Effector memory CD4-positive, alpha-beta T cell (primary cell): ENCODE results near the gene STAC2.

Experiments used
- DNase-seq, 3 donors: peaks; one replicate each; pipeline ENCODE4 v3.0.0-alpha.2; 2020
- H3K27ac ChIP-seq: 2 replicates; pipeline ENCODE4 v1.7.0; 2013; ENCODE audit warnings: mild to moderate bottlenecking, low read length, moderate library complexity; ENCODE audit not compliant: insufficient read depth, poor library complexity, severe bottlenecking
- H3K27me3 ChIP-seq: replicated peaks from 2 replicates; pipeline ENCODE4 v1.7.0; 2013; ENCODE audit warnings: mild to moderate bottlenecking, low read length; ENCODE audit not compliant: insufficient read depth, control insufficient read depth, poor library complexity, severe bottlenecking
- H3K36me3 ChIP-seq: 2 replicates; pipeline ENCODE4 v1.7.0; 2013; ENCODE audit warnings: mild to moderate bottlenecking, low read length, moderate library complexity; ENCODE audit not compliant: control insufficient read depth, insufficient read depth
- H3K4me1 ChIP-seq: 2 replicates; pipeline ENCODE4 v1.7.0; 2013; ENCODE audit warnings: low read length, mild to moderate bottlenecking; ENCODE audit not compliant: control insufficient read depth, insufficient read depth, poor library complexity, severe bottlenecking
- H3K4me3 ChIP-seq: 2 replicates; pipeline ENCODE4 v1.7.0; 2013; ENCODE audit warnings: low read length, low read depth, mild to moderate bottlenecking; ENCODE audit not compliant: insufficient read depth, poor library complexity, severe bottlenecking
- H3K9me3 ChIP-seq: 2 replicates; pipeline ENCODE4 v1.7.0; 2013; ENCODE audit warnings: mild to moderate bottlenecking, low read length, moderate library complexity; ENCODE audit not compliant: control insufficient read depth

The STAC2 gene

DNA sequence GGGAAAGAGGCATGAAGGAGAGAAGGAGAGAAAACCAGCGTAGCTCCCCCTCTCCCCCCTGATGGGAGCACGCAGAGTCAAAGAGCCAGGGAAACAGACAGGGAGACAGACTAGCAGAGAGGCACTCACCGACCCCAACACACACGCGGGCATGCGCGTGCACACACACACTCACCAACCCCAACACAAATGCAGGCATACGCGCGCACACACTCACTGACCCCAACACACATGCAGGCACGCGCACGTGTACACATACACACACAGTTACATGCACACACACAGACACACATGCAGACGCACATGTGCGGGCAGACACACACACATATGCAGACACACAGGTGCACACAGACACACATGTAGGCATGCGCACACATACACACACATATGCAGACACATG lies 32.8 kb downstream of the STAC2 start:
- no peaks in the 10 kb centered on the region for H3K27me3 ChIP-seq
- no peak overlapping the region for H3K4me3 ChIP-seq
- H3K36me3 ChIP-seq: peaks cover 3% of the 10 kb centered on the region
- H3K27ac ChIP-seq: no peak overlapping the region
- DNase-seq: no peak
- H3K4me1 ChIP-seq: peaks cover 13% of the 10 kb centered on the region
- H3K9me3 ChIP-seq: no peaks in the 10 kb centered on the region

DNA sequence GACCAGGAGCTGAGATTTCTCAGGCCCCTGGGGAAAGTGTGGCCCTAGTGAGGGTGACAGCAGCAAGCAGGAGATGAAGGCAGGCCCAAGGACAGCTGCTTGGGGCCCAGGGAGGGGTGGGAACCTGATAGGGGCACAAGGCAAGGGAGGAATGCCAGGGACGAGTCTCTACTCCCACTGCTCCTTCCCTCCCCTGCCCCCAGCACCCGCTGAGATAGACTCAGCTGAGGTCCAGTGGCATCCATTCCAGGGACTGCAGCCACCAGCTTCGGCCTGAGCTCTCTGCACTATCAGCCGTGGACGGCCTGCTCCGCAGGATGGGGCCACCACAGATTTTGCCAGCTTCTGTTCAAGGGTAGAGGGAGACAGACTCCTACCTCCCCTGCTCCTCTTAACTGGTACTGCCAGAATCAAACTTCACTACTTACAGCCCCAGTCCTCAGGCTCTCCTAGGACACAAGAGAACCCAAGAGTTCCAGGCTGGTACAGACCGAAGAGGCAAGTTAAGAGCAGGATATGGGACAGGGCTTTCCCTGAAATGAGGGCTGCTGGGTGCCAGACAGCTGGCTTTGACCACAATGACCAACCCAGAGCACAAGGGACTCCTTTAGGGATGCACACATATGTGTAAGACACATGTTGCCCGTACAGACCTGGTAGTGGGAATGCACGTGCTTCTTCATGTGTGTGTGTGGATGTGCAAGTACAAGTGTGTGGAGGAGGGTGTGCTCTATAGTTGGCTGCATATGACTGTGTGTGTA lies 33.8 kb downstream of the STAC2 start:
- Histone ChIP-seq H3K9me3 (no peaks in the 10 kb centered on the region), H3K27ac (no peak overlapping the region), H3K36me3 (peaks cover 9% of the 10 kb centered on the region), H3K27me3 (no peaks in the 10 kb centered on the region), H3K4me1 (peaks cover 11% of the 10 kb centered on the region), H3K4me3 (no peak overlapping the region)
- no peak for DNase-seq

DNA sequence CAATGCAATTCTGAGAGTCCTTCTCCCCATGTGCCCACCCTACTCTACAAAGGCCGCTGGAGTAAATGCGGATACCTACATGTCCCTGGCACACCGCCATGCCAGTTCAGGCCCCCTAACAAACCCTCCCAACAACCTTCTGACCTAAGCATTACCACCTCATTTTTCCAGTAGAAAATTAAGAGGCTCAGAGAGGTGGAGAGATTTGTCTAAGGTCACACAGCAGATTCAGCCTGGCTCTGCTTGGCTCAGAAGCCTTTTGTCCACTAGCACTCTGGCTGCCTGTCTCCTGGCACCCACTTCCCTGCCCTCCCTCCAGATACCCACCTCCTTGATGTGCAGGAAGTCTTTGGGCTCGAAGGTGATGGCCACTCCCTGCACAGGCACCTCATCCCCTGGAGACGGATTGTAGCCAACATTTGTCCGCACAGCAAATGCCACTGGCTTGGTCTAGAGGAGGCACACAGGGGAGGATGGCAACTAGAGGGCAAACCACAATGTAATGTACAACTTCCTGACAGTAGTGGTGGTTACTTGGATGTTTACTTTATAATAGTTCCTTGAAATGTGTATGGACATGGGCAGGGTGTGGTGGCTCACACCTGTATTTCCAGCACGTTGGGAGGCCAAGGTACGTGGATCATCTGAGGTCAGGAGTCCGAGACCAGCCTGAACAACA lies 38.5 kb downstream of the STAC2 start:
- Histone ChIP-seq H3K36me3 (peaks cover 42% of the 10 kb centered on the region), H3K27ac (no peak overlapping the region), H3K4me3 (no peak overlapping the region), H3K9me3 (no peaks in the 10 kb centered on the region), H3K27me3 (no peaks in the 10 kb centered on the region), H3K4me1 (no peaks in the 10 kb centered on the region)
- no peak for DNase-seq

DNA sequence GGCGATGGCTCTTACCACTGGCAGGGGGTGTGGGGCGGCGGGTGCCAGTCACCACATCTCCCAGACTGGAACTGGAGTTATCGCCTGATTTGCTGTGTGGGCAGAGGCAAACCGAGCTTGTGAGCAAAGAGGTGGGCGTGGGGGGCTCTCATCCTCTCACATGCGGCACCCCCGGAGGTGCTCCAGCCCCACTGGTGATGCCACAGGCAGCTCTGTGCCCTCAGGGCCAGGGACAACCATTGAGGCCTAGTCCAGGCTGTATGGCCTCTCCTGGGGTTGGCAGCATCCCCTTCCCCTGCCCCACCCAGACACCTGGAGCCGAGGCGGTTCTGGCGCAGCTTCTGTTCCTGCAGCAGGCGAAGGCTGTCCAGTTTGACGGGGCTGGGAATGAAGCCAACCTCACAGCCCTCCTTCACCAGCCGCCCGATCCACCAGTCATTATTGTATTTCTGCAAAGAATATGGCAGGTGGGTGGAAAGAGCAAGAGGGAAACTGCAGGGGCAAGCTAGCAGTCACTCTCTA lies 39.2 kb downstream of the STAC2 start:
- Histone ChIP-seq H3K4me1 (no peaks in the 10 kb centered on the region), H3K9me3 (no peaks in the 10 kb centered on the region), H3K4me3 (no peak overlapping the region), H3K27ac (no peak overlapping the region), H3K27me3 (no peaks in the 10 kb centered on the region), H3K36me3 (peaks cover 44% of the 10 kb centered on the region)
- no peak for DNase-seq

DNA sequence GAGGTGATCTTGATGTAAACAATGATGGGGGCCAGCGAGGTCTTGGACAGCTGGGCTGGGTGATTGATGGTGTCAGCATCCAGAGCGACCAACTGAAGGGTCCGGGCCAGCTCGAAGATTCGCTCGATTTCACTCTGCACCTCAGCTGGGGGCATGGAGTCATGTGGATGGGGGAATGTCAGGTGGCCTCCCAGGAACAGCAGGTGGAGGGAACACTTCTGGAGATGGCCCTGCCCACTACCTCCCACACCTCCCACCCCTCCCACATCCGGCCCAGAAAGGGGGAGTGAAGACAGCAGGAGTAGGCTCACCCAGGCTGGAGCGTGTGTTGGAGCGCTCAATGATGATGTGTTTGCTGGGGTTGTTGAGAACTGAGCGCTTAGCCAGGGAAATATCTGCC lies 42.0 kb downstream of the STAC2 start:
- peaks cover 49% of the 10 kb centered on the region for H3K36me3 ChIP-seq
- no peaks in the 10 kb centered on the region for H3K27me3 ChIP-seq
- no peak overlapping the region for H3K4me3 ChIP-seq
- no peaks in the 10 kb centered on the region for H3K9me3 ChIP-seq
- no peaks in the 10 kb centered on the region for H3K4me1 ChIP-seq
- H3K27ac ChIP-seq: no peak overlapping the region
- DNase-seq: no peak

DNA sequence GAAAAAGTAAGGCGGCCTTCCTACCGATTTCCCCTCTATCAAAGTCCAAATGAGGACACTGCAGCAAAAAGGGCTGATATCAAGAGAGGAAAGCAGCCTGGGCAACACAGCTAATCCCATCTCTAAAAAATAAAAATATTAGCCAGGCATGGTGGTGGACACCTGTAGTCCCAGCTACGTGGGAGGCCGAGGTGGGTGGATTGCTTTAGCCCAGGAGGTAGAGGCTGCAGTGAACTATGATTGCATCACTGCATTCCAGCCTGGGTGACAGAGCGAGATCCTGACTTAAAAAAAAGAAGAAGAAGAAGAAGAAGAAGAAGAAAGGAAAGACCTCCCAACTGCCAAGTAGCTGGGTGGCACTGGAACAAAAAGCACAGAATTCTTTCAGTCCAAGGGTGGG lies 42.7 kb downstream of the STAC2 start:
- no peaks in the 10 kb centered on the region for H3K9me3 ChIP-seq
- H3K4me1 ChIP-seq: no peaks in the 10 kb centered on the region
- H3K36me3 ChIP-seq: peaks cover 46% of the 10 kb centered on the region
- no peaks in the 10 kb centered on the region for H3K27me3 ChIP-seq
- no peak for DNase-seq
- H3K4me3 ChIP-seq: no peak overlapping the region
- H3K27ac ChIP-seq: no peak overlapping the region

DNA sequence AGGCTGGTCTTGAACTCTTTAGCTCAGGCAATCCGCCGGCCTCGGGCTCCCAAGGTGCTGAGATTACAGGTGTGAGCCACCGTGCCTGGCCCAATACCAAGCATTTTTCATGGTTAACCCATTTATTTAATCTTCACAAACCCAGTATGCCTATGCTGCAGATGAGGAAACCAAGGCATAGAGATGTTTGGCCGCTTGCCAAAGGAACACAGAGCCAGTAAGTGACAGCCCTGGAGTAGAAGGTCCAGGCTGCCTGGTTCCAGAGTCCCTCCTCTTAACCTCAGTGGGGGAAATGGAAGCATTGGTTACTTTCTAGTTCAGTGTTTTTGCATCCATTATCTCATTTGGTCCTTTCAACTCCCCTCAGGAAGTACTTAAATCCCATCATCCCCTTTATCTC lies 44.4 kb downstream of the STAC2 start:
- no peaks in the 10 kb centered on the region for H3K9me3 ChIP-seq
- H3K27ac ChIP-seq: no peak overlapping the region
- no peak for DNase-seq
- peaks cover 50% of the 10 kb centered on the region for H3K36me3 ChIP-seq
- H3K4me1 ChIP-seq: no peaks in the 10 kb centered on the region
- no peak overlapping the region for H3K4me3 ChIP-seq
- H3K27me3 ChIP-seq: no peaks in the 10 kb centered on the region

DNA sequence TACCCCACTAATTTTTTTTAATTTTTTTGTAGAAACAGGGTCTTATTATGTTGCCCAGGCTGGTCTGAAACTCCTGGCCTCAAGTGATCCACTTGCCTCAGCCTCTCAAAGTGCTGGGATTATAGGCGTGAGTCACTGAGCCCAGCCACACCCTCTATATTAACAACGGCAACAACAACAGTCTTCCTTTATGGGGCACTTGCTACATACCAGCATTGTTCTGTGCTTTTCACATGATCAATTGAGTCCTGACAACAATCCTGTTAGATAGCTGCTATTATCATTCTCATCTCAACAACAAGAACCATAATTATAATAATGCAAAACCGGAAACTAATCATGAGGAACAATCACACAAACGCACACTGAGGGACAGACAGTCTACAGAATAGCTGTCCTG lies 47.2 kb downstream of the STAC2 start:
- Histone ChIP-seq H3K27ac (no peak overlapping the region), H3K36me3 (peaks cover 36% of the 10 kb centered on the region), H3K4me1 (no peaks in the 10 kb centered on the region), H3K9me3 (no peaks in the 10 kb centered on the region), H3K4me3 (no peak overlapping the region), H3K27me3 (no peaks in the 10 kb centered on the region)
- DNase-seq: no peak

DNA sequence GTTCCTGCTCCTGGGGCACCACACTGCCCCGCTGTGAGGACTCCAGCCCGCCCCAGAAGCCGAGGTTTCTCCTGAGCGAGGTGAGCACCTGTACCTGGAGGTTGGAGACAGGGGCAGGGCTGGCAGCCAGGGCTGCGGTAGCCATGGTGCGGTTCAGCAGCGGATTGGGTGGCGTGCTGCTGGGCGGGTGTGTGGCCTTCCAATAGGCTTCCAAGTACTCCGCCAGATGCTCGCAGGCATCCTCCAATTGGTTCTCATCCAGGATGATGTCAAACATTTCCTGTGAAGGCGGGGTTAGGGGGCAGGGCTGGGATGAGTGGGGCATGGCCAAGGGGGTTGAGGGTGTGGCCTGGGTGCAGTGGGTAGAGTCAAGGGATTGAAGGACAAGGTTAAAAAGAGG lies 48.5 kb downstream of the STAC2 start:
- H3K27ac ChIP-seq: no peak overlapping the region
- no peak overlapping the region for H3K4me3 ChIP-seq
- no peaks in the 10 kb centered on the region for H3K9me3 ChIP-seq
- no peak for DNase-seq
- H3K27me3 ChIP-seq: no peaks in the 10 kb centered on the region
- peaks cover 27% of the 10 kb centered on the region for H3K36me3 ChIP-seq
- H3K4me1 ChIP-seq: no peaks in the 10 kb centered on the region

DNA sequence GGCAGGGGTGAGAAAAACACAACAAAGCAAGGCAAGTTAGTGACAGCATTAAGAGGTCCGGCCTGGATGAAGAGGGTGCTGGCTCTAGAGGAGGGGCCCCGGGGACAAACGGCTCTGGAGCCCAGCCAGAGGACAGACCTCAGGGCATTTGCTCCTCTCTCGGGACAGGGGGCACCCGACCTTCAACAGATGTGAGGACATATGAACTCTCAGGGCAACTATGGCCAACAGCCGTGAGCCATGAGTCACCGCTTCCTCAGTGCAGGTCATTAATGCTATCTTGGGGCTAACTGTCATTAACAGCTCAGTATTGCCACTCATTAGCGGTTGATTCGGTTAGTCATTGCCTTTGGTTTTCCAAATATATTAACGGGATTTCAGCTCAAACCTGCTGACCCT lies 50.1 kb downstream of the STAC2 start:
- no peak for DNase-seq
- Histone ChIP-seq H3K27ac (no peak overlapping the region), H3K9me3 (no peaks in the 10 kb centered on the region), H3K4me1 (no peaks in the 10 kb centered on the region), H3K36me3 (peaks cover 21% of the 10 kb centered on the region), H3K27me3 (no peaks in the 10 kb centered on the region), H3K4me3 (no peak overlapping the region)
